Neural cell (in vitro differentiated cells): ENCODE data around the gene AZU1.

Experiments
- EP300 ChIP-seq: fragments of 450-650 bp; conservative IDR thresholded peaks from 2 replicates; pipeline ENCODE4 v1.6.1; 2014; ENCODE audit warnings: antibody characterized with exemption, mild to moderate bottlenecking, moderate library complexity; ENCODE audit not compliant: poor library complexity, severe bottlenecking
- EZH2 ChIP-seq: fragments of 200-600, 300-800 bp; shearing (Covaris generic), sonication (generic); IDR thresholded peaks from 2 replicates; pipeline ENCODE4 v1.6.1; 2014; ENCODE audit warnings: antibody characterized with exemption, low read length, borderline replicate concordance, mild to moderate bottlenecking; ENCODE audit not compliant: insufficient read depth, poor library complexity, severe bottlenecking
- POLR2AphosphoS5 ChIP-seq: IDR thresholded peaks from 2 replicates; pipeline ENCODE4 v1.6.1; 2012
- REST ChIP-seq: IDR thresholded peaks from 2 replicates; pipeline ENCODE4 v1.6.1; 2012; ENCODE audit warnings: borderline replicate concordance
- SMC3 ChIP-seq: fragments of 450-650 bp; conservative IDR thresholded peaks from 2 replicates; pipeline ENCODE4 v1.6.1; 2014; ENCODE audit warnings: antibody characterized with exemption, mild to moderate bottlenecking, moderate library complexity; ENCODE audit not compliant: poor library complexity
- TF ChIP-seq, protein P1 (sequence below): fragments of 450-650 bp; IDR thresholded peaks from 2 replicates; pipeline ENCODE4 v1.5.1; 2014; ENCODE audit warnings: antibody characterized with exemption, mild to moderate bottlenecking, moderate library complexity; ENCODE audit not compliant: poor library complexity, severe bottlenecking

DNA sequence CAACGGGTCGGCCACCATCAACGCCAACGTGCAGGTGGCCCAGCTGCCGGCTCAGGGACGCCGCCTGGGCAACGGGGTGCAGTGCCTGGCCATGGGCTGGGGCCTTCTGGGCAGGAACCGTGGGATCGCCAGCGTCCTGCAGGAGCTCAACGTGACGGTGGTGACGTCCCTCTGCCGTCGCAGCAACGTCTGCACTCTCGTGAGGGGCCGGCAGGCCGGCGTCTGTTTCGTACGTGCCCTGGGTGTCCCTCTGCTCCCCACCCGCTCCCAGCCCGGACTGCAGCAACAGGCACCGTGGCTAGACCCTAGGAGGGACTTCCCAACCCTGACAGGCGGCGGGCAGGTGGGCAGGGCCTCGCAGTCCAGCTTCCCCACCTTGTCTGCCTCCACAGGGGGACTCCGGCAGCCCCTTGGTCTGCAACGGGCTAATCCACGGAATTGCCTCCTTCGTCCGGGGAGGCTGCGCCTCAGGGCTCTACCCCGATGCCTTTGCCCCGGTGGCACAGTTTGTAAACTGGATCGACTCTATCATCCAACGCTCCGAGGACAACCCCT is 28.0 kb downstream of the AZU1 start:
- TF ChIP-seq, protein P1, sequence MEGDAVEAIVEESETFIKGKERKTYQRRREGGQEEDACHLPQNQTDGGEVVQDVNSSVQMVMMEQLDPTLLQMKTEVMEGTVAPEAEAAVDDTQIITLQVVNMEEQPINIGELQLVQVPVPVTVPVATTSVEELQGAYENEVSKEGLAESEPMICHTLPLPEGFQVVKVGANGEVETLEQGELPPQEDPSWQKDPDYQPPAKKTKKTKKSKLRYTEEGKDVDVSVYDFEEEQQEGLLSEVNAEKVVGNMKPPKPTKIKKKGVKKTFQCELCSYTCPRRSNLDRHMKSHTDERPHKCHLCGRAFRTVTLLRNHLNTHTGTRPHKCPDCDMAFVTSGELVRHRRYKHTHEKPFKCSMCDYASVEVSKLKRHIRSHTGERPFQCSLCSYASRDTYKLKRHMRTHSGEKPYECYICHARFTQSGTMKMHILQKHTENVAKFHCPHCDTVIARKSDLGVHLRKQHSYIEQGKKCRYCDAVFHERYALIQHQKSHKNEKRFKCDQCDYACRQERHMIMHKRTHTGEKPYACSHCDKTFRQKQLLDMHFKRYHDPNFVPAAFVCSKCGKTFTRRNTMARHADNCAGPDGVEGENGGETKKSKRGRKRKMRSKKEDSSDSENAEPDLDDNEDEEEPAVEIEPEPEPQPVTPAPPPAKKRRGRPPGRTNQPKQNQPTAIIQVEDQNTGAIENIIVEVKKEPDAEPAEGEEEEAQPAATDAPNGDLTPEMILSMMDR: no peak
- no peak for TF ChIP-seq POLR2AphosphoS5
- no peak for TF ChIP-seq SMC3
- TF ChIP-seq EZH2: no peak
- no peak for TF ChIP-seq EP300
- TF ChIP-seq REST: no peak
